GM12878 (cell line): ENCODE results near the gene GABRB1. TPM values are rescaled to one million over a fixed set of nuclear protein-coding genes. Genes with fewer than 3 reads are reported as not detected.
A peak's percentile ranks its signal among the peaks of the same experiment; 100 is the strongest.

Experiments
- ATAC-seq: fragments of 200-7000 bp; cut with Tn5 transposase; 3 replicates; pipeline ENCODE4 v1.9.1; 2020; ENCODE audit warnings: mild to moderate bottlenecking, moderate library complexity
- BruUV-seq: library from RNA; stranded (reverse); fragments of 400-500 nt; replicated peaks from 2 replicates; lab custom pipeline; 2021; lab: Mats Ljungman, UMichigan
- CTCF ChIA-PET: fragments of 300-600 bp; sonication (Branson Sonifier 250); formaldehyde crosslinking; extraction: SDS; loops from one replicate; lab custom pipeline; 2021; ENCODE audit warnings: inconsistent platforms; lab: Yijun Ruan, JAX
- POLR2A ChIA-PET: fragments of 350-600 bp; formaldehyde crosslinking; extraction: SDS; loops from one replicate; lab custom pipeline; 2021; ENCODE audit warnings: inconsistent platforms; lab: Charles Lee
- RAD21 ChIA-PET: fragments of 300-600 bp; sonication (Branson Sonifier 250); formaldehyde crosslinking; loops from one replicate; lab custom pipeline; 2023; ENCODE audit warnings: antibody characterized with exemption; ENCODE audit not compliant: unreplicated experiment; lab: Charles Lee
- SMC1A ChIA-PET: fragments of 300-600 bp; sonication (Branson Sonifier 250); formaldehyde crosslinking; loops from one replicate; lab custom pipeline; 2023; ENCODE audit not compliant: unreplicated experiment, uncharacterized antibody; lab: Charles Lee
- DNase-seq: peaks from one replicate; pipeline ENCODE4 v3.0.0-alpha.2; 2011; ENCODE audit warnings: low read depth, low spot score
- FAIRE-seq: peaks from 3 replicates; lab custom pipeline; 2011; peaks lifted over from hg19 to GRCh38; lab: Jason Lieb, UNC
- H2AFZ ChIP-seq: 2 replicates; pipeline ENCODE4 v1.6.0; 2011; ENCODE audit warnings: low read depth, low read length, control low read depth; ENCODE audit not compliant: control insufficient read depth
- H3K27ac ChIP-seq: 2 replicates; pipeline ENCODE4 v1.5.1; 2011; ENCODE audit warnings: control low read depth; ENCODE audit not compliant: control insufficient read depth, insufficient read depth
- H3K27me3 ChIP-seq, 2 experiments: replicated peaks in 1 of 2; 2 replicates each; pipeline versions ENCODE4 v1.6.0 to v1.6.1; 2011; ENCODE audit warnings: low read length in 1 of 2; ENCODE audit not compliant: control insufficient read depth in 2 of 2, insufficient read depth in 2 of 2
- H3K36me3 ChIP-seq, 2 experiments: 2 replicates each; pipeline ENCODE4 v1.5.1; 2011; ENCODE audit warnings: low read length in 1 of 2; ENCODE audit not compliant: control insufficient read depth in 2 of 2, insufficient read depth in 2 of 2
- H3K4me1 ChIP-seq: 2 replicates; pipeline ENCODE4 v1.6.1; 2011; ENCODE audit warnings: mild to moderate bottlenecking, low read length, moderate library complexity, mixed read lengths; ENCODE audit not compliant: control insufficient read depth, insufficient read depth
- H3K4me2 ChIP-seq: 2 replicates; pipeline ENCODE4 v1.6.0; 2011; ENCODE audit warnings: control low read depth; ENCODE audit not compliant: control insufficient read depth, insufficient read depth
- H3K4me3 ChIP-seq: fragments of 200-600 bp; sonication (generic); 2 replicates; pipeline ENCODE4 v1.5.1; 2016
- H3K79me2 ChIP-seq: 2 replicates; pipeline ENCODE4 v1.6.0; 2011; ENCODE audit warnings: low read length; ENCODE audit not compliant: control insufficient read depth, insufficient read depth
- H3K9ac ChIP-seq: 2 replicates; pipeline ENCODE4 v1.8.0; 2011; ENCODE audit warnings: low read length, control low read depth, mixed read lengths; ENCODE audit not compliant: control insufficient read depth, insufficient read depth
- H3K9me3 ChIP-seq: replicated peaks from 3 replicates; pipeline ENCODE4 v1.5.1; 2011; ENCODE audit warnings: mild to moderate bottlenecking, low read length; ENCODE audit not compliant: control insufficient read depth, insufficient read depth
- H4K20me1 ChIP-seq: 2 replicates; pipeline ENCODE4 v1.6.0; 2011; ENCODE audit not compliant: control insufficient read depth, insufficient read depth
- BHLHE40 ChIP-seq, 2 experiments: fragments of 450-650 bp in 1 of 2; IDR thresholded peaks; 2 replicates each; pipeline ENCODE4 v1.6.1; 2011 to 2017; ENCODE audit warnings: low read depth in 2 of 2, borderline replicate concordance in 1 of 2, improper control_type of control experiment in 1 of 2, low read length in 1 of 2, mild to moderate bottlenecking in 1 of 2
- MEF2B ChIP-seq: fragments of 450-650 bp; IDR thresholded peaks from 2 replicates; pipeline ENCODE4 v1.6.1; 2018; ENCODE audit warnings: mild to moderate bottlenecking, moderate library complexity; ENCODE audit not compliant: partially characterized antibody, poor library complexity, severe bottlenecking
- NR2C2 ChIP-seq: IDR thresholded peaks from 2 replicates; pipeline ENCODE4 v1.6.1; 2011; ENCODE audit warnings: borderline replicate concordance, low read depth; ENCODE audit not compliant: control insufficient read depth, insufficient read length
- SMARCA5 ChIP-seq: fragments of 450-650 bp; IDR thresholded peaks from 2 replicates; pipeline ENCODE4 v1.6.1; 2017; ENCODE audit warnings: mild to moderate bottlenecking
- ZBED1 ChIP-seq: IDR thresholded peaks from 2 replicates; pipeline ENCODE4 v1.6.1; 2016; ENCODE audit warnings: borderline replicate concordance
- ZNF217 ChIP-seq: fragments of 450-650 bp; IDR thresholded peaks from 2 replicates; pipeline ENCODE4 v1.6.1; 2017; ENCODE audit warnings: antibody characterized with exemption, mild to moderate bottlenecking
- WGBS: methylation state at CpG from one replicate; pipeline ENCODE4 v1.1.6; 2016; ENCODE audit warnings: low lambda C conversion rate; ENCODE audit not compliant: insufficient replicate concordance, insufficient coverage; ENCODE audit errors: missing lambda C conversion rate; 5-methylcytosine and 5-hydroxymethylcytosine counted together
- in situ Hi-C: fragments of 300-500 bp; cut with MboI; formaldehyde crosslinking; loops from 9 replicates; pipeline ENCODE4 v1.14.3; 2018; ENCODE audit warnings: mixed read lengths
- intact Hi-C: fragments of 100-400 bp; cut with micrococcal nuclease; formaldehyde crosslinking; loops from one replicate; pipeline ENCODE4 v1.14.2; 2022; ENCODE audit not compliant: unreplicated experiment
- polyA plus RNA-seq, 11 experiments: library from polyadenylated mRNA; depleted of rRNA in 4 of 11; unstranded in 6 of 11; stranded (reverse) in 5 of 11; fragments of >200 nt; fragmentation: Nextera tagmentation in 4 of 11; fragmentation: Illumina TruSeq in 1 of 11; extraction: Ambion mirVana in 4 of 11; extraction: Trizol in 1 of 11; gene quantifications; 1 replicate in 1 of 11; 2 replicates in 10 of 11; pipeline versions ENCODE4 v1.2.1 to v1.2.3, GENCODE V29; 2011 to 2016; ENCODE audit warnings: inconsistent platforms in 2 of 11, missing spikeins in 2 of 11, low read depth in 1 of 11
- total RNA-seq, 4 experiments: library from RNA; depleted of rRNA in 3 of 4; stranded (reverse); fragments of >200 nt in 3 of 4; fragmentation: Illumina TruSeq in 1 of 4; extraction: Trizol in 1 of 4; gene quantifications; 2 replicates each; pipeline versions ENCODE4 v1.2.1 to v1.2.3, GENCODE V29; 2013 to 2021

The GABRB1 gene
- total and polyA plus RNA-seq, 10 of the 15 experiments (the other 5 are each of a cell fraction or from before 2014, with no cell fraction given), result 0.13 to 0.92 TPM; not detected in 8

DNA sequence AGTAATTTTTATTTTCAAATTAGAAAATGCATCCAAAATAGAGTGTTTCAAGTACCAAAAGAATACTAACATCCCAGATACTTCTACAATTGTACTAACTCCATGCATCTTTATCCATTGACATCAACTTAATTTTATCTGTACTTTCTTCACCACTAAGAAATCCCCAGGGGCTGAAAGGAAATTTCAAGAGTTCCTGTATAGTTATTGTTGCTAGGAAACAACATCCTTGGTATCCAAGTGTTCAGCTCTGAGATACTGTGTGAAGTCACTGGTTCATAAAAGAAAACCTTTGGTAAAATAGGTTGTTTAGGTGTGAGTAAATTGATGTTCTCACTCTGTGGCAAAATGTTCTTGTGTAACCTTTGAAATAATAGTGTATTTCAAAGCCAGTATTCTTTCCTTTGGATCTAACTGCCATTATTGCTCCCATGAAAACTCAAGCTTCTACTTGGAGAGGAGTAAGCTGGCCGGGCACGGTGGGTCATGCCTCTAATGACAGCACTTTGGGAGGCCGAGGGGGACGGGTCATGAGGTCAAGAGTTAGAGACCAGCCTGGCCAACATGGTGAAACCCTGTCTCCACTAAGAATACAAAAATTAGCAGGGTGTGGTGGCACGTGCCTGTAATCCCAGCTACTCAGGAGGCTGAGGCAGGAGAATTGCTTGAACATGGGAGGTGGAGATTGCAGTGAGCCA, 359.2 kb downstream of the GABRB1 start:
- ChIA-PET POLR2A (interaction anchor here (1.1 kb wide), 1 partner anchor 93 kb away, joined by 5 read pairs; no protein-coding TSS in a partner anchor), CTCF (interaction anchor here (0.5 to 4.1 kb wide), 6 partner anchors 8 to 367 kb away, joined by 3 to 13 read pairs (median 6); partner anchors contain the start of gene ATP10D), SMC1A (interaction anchor here (0.9 to 2.3 kb wide), 5 partner anchors 7 to 119 kb away, joined by 3 to 10 read pairs (median 4); partner anchors contain the start of gene COMMD8), RAD21 (interaction anchor here (0.9 to 1.8 kb wide), 2 partner anchors 73 to 93 kb away, joined by 3 to 4 read pairs; partner anchors contain the start of gene COMMD8)
- Histone ChIP-seq H3K9ac (no peak overlapping the region), H4K20me1 (no peaks in the 10 kb centered on the region), H3K9me3 (no peaks in the 10 kb centered on the region), H3K4me3 (no peak overlapping the region), H3K4me1 (no peaks in the 10 kb centered on the region), H2AFZ (no peak overlapping the region), H3K79me2 (no peaks in the 10 kb centered on the region), H3K4me2 (no peak overlapping the region), H3K27me3 (no peaks in the 10 kb centered on the region; a peak in 1 of 4 replicates), H3K27ac (no peak overlapping the region), H3K36me3 (no peaks in the 10 kb centered on the region)
- ATAC-seq, result peak; percentile 15; the same call in 2 of the 3 replicates
- in situ Hi-C loops (no loop called here), intact Hi-C loops (loop anchor here (5.0 kb wide), 1 partner anchor 92 kb away; no protein-coding TSS in a partner anchor)
- BruUV-seq, result no TSS peak
- TF ChIP-seq NR2C2 (no peak), ZBED1 (no peak), ZNF217 (no peak), MEF2B (no peak), BHLHE40 (IDR thresholded peaks at IDR 0.05; ENCODE audit: borderline replicate concordance in 1 of 2, low read depth in 2 of 2, low read length in 1 of 2) (peak in 1 of 2 experiments; percentile 29; a peak in 1 of 4 replicates), SMARCA5 (no peak)
- DNase-seq, result no peak
- WGBS, result 52% methylated on average over 5 of the region's 5 CpGs
- FAIRE-seq, result no peak
